K562 (cell line): ENCODE results near the gene SLC43A2. TPM values are rescaled to one million over a fixed set of nuclear protein-coding genes. Genes with fewer than 3 reads are reported as not detected.

Experiments used
- ASH1L ChIP-seq: fragments of 450-650 bp; IDR thresholded peaks from 2 replicates; pipeline ENCODE4 v1.6.1; 2018; ENCODE audit warnings: borderline replicate concordance, mild to moderate bottlenecking, low read depth; ENCODE audit not compliant: partially characterized antibody
- C11orf30 ChIP-seq: fragments of 450-650 bp; IDR thresholded peaks from 2 replicates; pipeline ENCODE4 v1.6.1; 2016; ENCODE audit warnings: low read depth, mild to moderate bottlenecking
- CC2D1A ChIP-seq: fragments of 450-650 bp; IDR thresholded peaks from 2 replicates; pipeline ENCODE4 v1.6.1; 2017; ENCODE audit warnings: mild to moderate bottlenecking
- E2F3 ChIP-seq: fragments of 250-450 bp; sonication (Bioruptor Pico); IDR thresholded peaks from 2 replicates; pipeline ENCODE4 v1.4.0; 2020; ENCODE audit warnings: mild to moderate bottlenecking
- KAT7 ChIP-seq: sonication (generic); formaldehyde crosslinking; IDR thresholded peaks from 2 replicates; pipeline ENCODE4 v1.8.0; 2022; ENCODE audit warnings: missing genetic modification reagents, mild to moderate bottlenecking, borderline replicate concordance
- KLF1 ChIP-seq: fragments of 450-650 bp; IDR thresholded peaks from 2 replicates; pipeline ENCODE4 v1.6.1; 2016; ENCODE audit warnings: missing genetic modification characterization, missing compliant biosample characterization
- MEF2A ChIP-seq: IDR thresholded peaks from 2 replicates; pipeline ENCODE4 v1.6.1; 2011; ENCODE audit warnings: low read depth, mild to moderate bottlenecking, low read length, moderate library complexity; ENCODE audit not compliant: control insufficient read depth
- NFIX ChIP-seq: fragments of 250-450 bp; sonication (Bioruptor Pico); IDR thresholded peaks from 2 replicates; pipeline ENCODE4 v1.4.0; 2020; ENCODE audit warnings: low read depth, mild to moderate bottlenecking, moderate library complexity
- POLR2G ChIP-seq: fragments of 200-400 bp; formaldehyde crosslinking; IDR thresholded peaks from 2 replicates; pipeline ENCODE4 v1.6.1; 2017; ENCODE audit warnings: low read depth, mild to moderate bottlenecking, antibody characterized with exemption, low read length, moderate library complexity
- SPI1 ChIP-seq: IDR thresholded peaks from 2 replicates; pipeline ENCODE4 v1.6.1; 2011; ENCODE audit warnings: low read depth, low read length, control low read depth, borderline replicate concordance
- TEAD4 ChIP-seq, 2 experiments: sonication (generic) in 1 of 2; formaldehyde crosslinking in 1 of 2; IDR thresholded peaks; 2 replicates each; pipeline versions ENCODE4 v1.6.1 to v1.8.0; 2012 to 2022; ENCODE audit warnings: borderline replicate concordance in 1 of 2, inconsistent platforms in 1 of 2, low read length in 1 of 2, mild to moderate bottlenecking in 1 of 2, missing genetic modification reagents in 1 of 2
- ZNF764 ChIP-seq: fragments of 250-450 bp; sonication (Bioruptor Pico); IDR thresholded peaks from 2 replicates; pipeline ENCODE4 v1.4.0; 2020; ENCODE audit warnings: low read depth, mild to moderate bottlenecking, moderate library complexity
- ZNF77 ChIP-seq: fragments of 250-450 bp; sonication (Bioruptor Pico); IDR thresholded peaks from 2 replicates; pipeline ENCODE4 v1.5.0; 2020
- polyA plus RNA-seq, 8 experiments: library from polyadenylated mRNA; depleted of rRNA in 4 of 8; stranded (reverse) in 5 of 8; unstranded in 3 of 8; fragments of >200 nt; fragmentation: Nextera tagmentation in 2 of 8; fragmentation: Illumina TruSeq in 1 of 8; extraction: Ambion mirVana in 2 of 8; extraction: Trizol in 1 of 8; gene quantifications; 2 replicates each; pipeline versions ENCODE4 v1.2.1 to v1.2.3, GENCODE V29; 2011 to 2014; ENCODE audit warnings: inconsistent platforms in 1 of 8, missing spikeins in 1 of 8
- total RNA-seq, 7 experiments: library from RNA; depleted of rRNA in 6 of 7; stranded (reverse); fragments of >200 nt in 6 of 7; fragmentation: Illumina TruSeq in 2 of 7; extraction: Trizol in 2 of 7; gene quantifications; 2 replicates each; pipeline versions ENCODE4 v1.2.1 to v1.2.3, GENCODE V29; 2011 to 2021; ENCODE audit warnings: low replicate concordance in 1 of 7
- TF ChIP-seq, protein P1 (sequence below): sonication (generic); formaldehyde crosslinking; IDR thresholded peaks from 2 replicates; pipeline ENCODE4 v1.9.0; 2022; ENCODE audit warnings: mild to moderate bottlenecking, missing genetic modification reagents
- TF ChIP-seq, protein P2 (sequence below): fragments of 450-650 bp; formaldehyde crosslinking; IDR thresholded peaks from 2 replicates; pipeline ENCODE4 v1.4.0; 2020; ENCODE audit warnings: mild to moderate bottlenecking, moderate library complexity
- TF ChIP-seq, protein P3 (sequence below): sonication (generic); formaldehyde crosslinking; IDR thresholded peaks from 2 replicates; pipeline ENCODE4 v1.8.0; 2022; ENCODE audit warnings: missing genetic modification reagents, mild to moderate bottlenecking, moderate library complexity, borderline replicate concordance
- TF ChIP-seq, protein P4 (sequence below): fragments of 450-650 bp; IDR thresholded peaks from 2 replicates; pipeline ENCODE4 v1.6.1; 2014; ENCODE audit warnings: low read depth, mild to moderate bottlenecking, moderate library complexity, borderline replicate concordance
- TF ChIP-seq, protein P5 (sequence below): fragments of 150-350 bp; IDR thresholded peaks from 2 replicates; pipeline ENCODE4 v1.6.1; 2014; ENCODE audit warnings: low read depth, mild to moderate bottlenecking, low read length, borderline replicate concordance

Gene SLC43A2
- total and polyA plus RNA-seq, 9 of the 15 experiments (the other 6 are each of a cell fraction or from before 2014, with no cell fraction given), result 0.03 to 10.2 (median 3.6) TPM

DNA sequence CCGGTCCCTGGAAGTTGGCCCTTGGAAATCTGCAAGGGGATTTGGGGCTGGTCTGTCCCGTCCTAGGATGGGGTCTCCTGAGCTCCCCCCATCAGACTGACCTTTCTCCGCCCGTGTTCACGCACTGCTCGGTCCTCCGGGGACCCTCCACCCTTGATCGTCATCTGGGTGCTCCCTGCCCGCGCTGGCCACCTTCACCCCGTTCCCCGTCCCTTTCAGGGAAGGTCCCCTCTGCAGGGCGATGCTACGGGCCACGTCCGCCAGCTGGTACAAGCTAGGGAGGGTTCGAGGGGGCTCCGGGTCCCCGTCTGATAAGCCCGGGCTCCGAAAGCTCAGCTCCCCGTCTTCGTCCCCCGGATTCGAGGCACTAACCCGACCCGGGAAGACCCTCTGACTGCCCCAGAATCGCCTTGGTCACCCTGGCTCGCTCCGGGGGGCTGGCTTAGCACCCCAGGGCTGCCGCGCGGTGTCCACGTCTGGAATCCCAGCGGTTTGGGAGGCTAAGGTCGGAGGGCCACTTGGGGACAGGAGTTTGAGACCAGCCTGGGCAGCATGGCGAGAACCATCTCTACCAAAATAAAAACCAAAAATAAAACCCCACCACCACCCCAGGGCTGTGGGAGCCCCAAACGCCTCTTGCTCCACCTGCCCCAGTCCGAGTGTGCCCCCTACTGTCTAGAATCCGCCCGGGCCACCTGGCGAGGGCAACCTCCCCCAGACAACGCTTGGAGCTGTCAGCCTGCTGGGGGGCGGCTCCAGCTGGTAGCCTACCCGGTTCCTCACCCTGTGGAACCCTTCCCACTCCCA lies 1.1 kb upstream of the SLC43A2 start (continued):
- TF ChIP-seq ZNF77 (no peak), E2F3 (CRISPR knock-in tag) (no peak), ZNF764 (CRISPR knock-in tag) (peak; percentile 90), C11orf30 (no peak), MEF2A (no peak), CC2D1A (peak; percentile 59; the same call in 1 of the 2 replicates), KAT7 (CRISPR knock-in tag) (0 out of 2 replicates have a peak, but pooled peaks have one; percentile 31), NFIX (CRISPR knock-in tag) (no peak), ASH1L (no peak), SPI1 (no peak), TEAD4 (IDR thresholded peaks at IDR 0.05; ENCODE audit: low read length) (peak; percentile 33), TEAD4 (CRISPR knock-in tag; IDR thresholded peaks at IDR 0.05; ENCODE audit: borderline replicate concordance) (no peak), POLR2G (no peak), KLF1 (tag) (no peak)
- TF ChIP-seq, protein P1, sequence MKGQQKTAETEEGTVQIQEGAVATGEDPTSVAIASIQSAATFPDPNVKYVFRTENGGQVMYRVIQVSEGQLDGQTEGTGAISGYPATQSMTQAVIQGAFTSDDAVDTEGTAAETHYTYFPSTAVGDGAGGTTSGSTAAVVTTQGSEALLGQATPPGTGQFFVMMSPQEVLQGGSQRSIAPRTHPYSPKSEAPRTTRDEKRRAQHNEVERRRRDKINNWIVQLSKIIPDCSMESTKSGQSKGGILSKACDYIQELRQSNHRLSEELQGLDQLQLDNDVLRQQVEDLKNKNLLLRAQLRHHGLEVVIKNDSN (CRISPR knock-in tag), result no peak
- TF ChIP-seq, protein P2, sequence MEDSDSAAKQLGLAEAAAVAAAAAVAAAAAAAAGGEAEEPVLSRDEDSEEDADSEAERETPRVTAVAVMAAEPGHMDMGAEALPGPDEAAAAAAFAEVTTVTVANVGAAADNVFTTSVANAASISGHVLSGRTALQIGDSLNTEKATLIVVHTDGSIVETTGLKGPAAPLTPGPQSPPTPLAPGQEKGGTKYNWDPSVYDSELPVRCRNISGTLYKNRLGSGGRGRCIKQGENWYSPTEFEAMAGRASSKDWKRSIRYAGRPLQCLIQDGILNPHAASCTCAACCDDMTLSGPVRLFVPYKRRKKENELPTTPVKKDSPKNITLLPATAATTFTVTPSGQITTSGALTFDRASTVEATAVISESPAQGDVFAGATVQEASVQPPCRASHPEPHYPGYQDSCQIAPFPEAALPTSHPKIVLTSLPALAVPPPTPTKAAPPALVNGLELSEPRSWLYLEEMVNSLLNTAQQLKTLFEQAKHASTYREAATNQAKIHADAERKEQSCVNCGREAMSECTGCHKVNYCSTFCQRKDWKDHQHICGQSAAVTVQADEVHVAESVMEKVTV, result peak; percentile 82
- TF ChIP-seq, protein P3, sequence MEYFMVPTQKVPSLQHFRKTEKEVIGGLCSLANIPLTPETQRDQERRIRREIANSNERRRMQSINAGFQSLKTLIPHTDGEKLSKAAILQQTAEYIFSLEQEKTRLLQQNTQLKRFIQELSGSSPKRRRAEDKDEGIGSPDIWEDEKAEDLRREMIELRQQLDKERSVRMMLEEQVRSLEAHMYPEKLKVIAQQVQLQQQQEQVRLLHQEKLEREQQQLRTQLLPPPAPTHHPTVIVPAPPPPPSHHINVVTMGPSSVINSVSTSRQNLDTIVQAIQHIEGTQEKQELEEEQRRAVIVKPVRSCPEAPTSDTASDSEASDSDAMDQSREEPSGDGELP (CRISPR knock-in tag), result peak; percentile 84
- TF ChIP-seq, protein P4, sequence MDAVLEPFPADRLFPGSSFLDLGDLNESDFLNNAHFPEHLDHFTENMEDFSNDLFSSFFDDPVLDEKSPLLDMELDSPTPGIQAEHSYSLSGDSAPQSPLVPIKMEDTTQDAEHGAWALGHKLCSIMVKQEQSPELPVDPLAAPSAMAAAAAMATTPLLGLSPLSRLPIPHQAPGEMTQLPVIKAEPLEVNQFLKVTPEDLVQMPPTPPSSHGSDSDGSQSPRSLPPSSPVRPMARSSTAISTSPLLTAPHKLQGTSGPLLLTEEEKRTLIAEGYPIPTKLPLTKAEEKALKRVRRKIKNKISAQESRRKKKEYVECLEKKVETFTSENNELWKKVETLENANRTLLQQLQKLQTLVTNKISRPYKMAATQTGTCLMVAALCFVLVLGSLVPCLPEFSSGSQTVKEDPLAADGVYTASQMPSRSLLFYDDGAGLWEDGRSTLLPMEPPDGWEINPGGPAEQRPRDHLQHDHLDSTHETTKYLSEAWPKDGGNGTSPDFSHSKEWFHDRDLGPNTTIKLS, result no peak
- TF ChIP-seq, protein P5, sequence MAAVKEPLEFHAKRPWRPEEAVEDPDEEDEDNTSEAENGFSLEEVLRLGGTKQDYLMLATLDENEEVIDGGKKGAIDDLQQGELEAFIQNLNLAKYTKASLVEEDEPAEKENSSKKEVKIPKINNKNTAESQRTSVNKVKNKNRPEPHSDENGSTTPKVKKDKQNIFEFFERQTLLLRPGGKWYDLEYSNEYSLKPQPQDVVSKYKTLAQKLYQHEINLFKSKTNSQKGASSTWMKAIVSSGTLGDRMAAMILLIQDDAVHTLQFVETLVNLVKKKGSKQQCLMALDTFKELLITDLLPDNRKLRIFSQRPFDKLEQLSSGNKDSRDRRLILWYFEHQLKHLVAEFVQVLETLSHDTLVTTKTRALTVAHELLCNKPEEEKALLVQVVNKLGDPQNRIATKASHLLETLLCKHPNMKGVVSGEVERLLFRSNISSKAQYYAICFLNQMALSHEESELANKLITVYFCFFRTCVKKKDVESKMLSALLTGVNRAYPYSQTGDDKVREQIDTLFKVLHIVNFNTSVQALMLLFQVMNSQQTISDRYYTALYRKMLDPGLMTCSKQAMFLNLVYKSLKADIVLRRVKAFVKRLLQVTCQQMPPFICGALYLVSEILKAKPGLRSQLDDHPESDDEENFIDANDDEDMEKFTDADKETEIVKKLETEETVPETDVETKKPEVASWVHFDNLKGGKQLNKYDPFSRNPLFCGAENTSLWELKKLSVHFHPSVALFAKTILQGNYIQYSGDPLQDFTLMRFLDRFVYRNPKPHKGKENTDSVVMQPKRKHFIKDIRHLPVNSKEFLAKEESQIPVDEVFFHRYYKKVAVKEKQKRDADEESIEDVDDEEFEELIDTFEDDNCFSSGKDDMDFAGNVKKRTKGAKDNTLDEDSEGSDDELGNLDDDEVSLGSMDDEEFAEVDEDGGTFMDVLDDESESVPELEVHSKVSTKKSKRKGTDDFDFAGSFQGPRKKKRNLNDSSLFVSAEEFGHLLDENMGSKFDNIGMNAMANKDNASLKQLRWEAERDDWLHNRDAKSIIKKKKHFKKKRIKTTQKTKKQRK, result no peak
